Body of pancreas (tissue), 4 donors: Measurements from ENCODE around the gene ACP7. TPM values are rescaled to one million over a fixed set of nuclear protein-coding genes. Genes with fewer than 3 reads are reported as not detected.

ENCODE experiments used
- ATAC-seq: fragments of 150-250 bp; one replicate; pipeline ENCODE4 v1.9.1; 2016
- DNase-seq, 4 donors: peaks; one replicate each; pipeline ENCODE4 v3.0.0-alpha.2; 2019
- H3K27ac ChIP-seq, 4 donors: fragments of 200-600 bp; sonication (generic); 1 replicate in 3 of 4; 2 replicates in 1 of 4; pipeline versions ENCODE4 v1.5.1 to v1.6.1; 2016 to 2019; ENCODE audit warnings: mild to moderate bottlenecking in 1 of 4, mixed read lengths in 1 of 4, moderate library complexity in 1 of 4
- H3K27me3 ChIP-seq, 2 donors: fragments of 200-600 bp; sonication (generic); one replicate each; pipeline ENCODE4 v1.6.0; 2016; ENCODE audit warnings: mild to moderate bottlenecking in 1 of 2
- H3K36me3 ChIP-seq, 2 donors: fragments of 200-600 bp; sonication (generic); replicated peaks in 1 of 2; 2 replicates each; pipeline ENCODE4 v1.5.1; 2016; ENCODE audit warnings: low read depth in 2 of 2; ENCODE audit not compliant: insufficient read depth in 1 of 2
- H3K4me1 ChIP-seq: fragments of 200-600 bp; sonication (generic); one replicate; pipeline ENCODE4 v1.6.0; 2016
- H3K4me3 ChIP-seq, 2 donors: fragments of 200-600 bp; sonication (generic); 1 replicate in 1 of 2; 2 replicates in 1 of 2; pipeline ENCODE4 v1.5.1; 2016 to 2019
- H3K9me3 ChIP-seq, 3 donors: fragments of 200-600 bp; sonication (generic); 1 replicate in 2 of 3; 2 replicates in 1 of 3; pipeline ENCODE4 v1.5.1; 2016
- CTCF ChIP-seq, 7 experiments: fragments of 450-650 bp in 4 of 7; fragments of 200-600 bp in 3 of 7; sonication (generic) in 3 of 7; IDR thresholded peaks; one replicate each; pipeline ENCODE4 v1.5.1; 2016 to 2019; ENCODE audit warnings: antibody characterized with exemption in 7 of 7
- POLR2A ChIP-seq, 3 donors: fragments of 450-650 bp; IDR thresholded peaks; one replicate each; pipeline ENCODE4 v1.6.1; 2016; ENCODE audit warnings: antibody characterized with exemption in 3 of 3, mild to moderate bottlenecking in 2 of 3
- whole genome bisulfite sequencing, 2 donors: methylation state at CpG; one replicate each; pipeline ENCODE4 v1.1.5; 2017; 5-methylcytosine and 5-hydroxymethylcytosine counted together
- intact Hi-C: fragments of 100-400 bp; cut with DNase I; formaldehyde crosslinking; loops from one replicate; pipeline ENCODE4 v1.15.1; 2023
- total RNA-seq, 2 donors: library from RNA; depleted of rRNA; stranded (reverse); fragments of >200 nt; gene quantifications; one replicate each; pipeline ENCODE4 v1.1.0, GENCODE V29; 2016

Gene ACP7
- not detected for total RNA-seq

DNA sequence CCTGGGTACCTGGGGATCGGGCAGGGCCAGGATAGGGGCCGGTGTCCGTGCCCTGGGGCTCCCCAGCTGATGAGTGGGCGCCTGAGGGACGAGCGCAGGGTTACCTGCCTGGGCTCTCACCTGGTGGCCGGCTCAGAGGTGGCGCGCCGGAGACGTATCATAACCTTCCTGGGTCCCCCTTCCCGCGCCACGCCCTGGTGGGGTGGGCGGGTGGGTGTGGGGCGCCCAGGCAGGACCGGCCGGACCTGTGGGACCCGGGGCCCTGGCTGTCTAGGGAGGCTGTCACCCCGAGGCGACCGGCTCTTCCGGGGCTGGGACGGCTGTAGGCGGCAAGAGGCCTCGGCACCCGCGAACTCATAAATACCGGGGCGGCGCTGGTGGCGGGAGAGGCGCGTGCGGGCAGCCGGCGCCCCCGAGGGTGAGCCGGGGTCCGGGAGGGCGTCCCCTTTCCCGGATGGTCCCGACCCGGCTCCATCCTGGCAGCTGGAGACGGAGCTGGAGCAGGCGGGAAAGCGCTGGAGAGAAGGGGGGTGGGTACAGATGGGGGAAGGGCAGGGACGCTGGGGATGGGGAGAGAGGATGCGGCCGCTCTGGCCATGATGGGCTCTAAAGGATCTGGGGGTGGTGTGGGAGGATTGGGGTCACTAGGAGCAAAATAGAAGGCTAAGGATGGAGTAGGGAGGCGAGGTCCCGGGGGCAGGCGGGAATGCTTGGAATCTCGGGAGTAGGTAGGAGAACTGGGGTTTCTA, at the start of gene ACP7:
Gene ACP7 (plus strand): TSS at position 386 of the 749 bp plus-strand sequence. CDS start 902 bp downstream, outside the sequence.
- 6 to 11% methylated on average over 16 to 46 of the region's 54 CpGs for WGBS, 2 donors
- Histone ChIP-seq H3K27me3 (peaks cover 0 to 6% of the 10 kb centered on the region in 2 donors), H3K4me1 (peaks cover 10% of the 10 kb centered on the region), H3K9me3 (no peaks in the 10 kb centered on the region), H3K4me3 (no peak within 1 kb of the TSS), H3K27ac (no peak within 1 kb of the TSS), H3K36me3 (no peaks in the 10 kb centered on the region)
- intact Hi-C loops: no loop called here
- DNase-seq: peak in 3 of 4 donors; percentile 8 to 26 (median 24)
- ATAC-seq: peak; percentile 38
- TF ChIP-seq CTCF (IDR thresholded peaks at IDR 0.05) (no peak), POLR2A (IDR thresholded peaks at IDR 0.05) (no peak)

DNA sequence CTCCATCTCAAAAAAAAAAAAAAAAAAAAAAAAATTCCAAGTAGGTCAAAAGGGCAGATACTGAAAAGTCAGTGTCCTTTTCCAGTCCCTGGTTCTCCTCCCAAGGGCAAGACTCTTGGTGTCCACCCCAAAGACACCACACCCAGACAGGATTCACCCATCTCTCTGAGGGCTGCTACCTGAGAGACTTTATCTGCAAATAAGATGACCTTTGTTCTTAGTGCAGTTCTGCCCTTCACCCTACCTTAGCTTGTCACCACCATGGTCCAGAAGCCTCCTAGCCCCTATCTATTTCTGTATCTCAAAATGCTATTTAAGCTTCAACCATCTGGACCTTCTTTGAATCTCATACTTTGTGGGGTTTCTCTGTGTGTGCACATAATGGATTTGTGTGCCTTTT, 47.6 kb upstream of the ACP7 start:
- Histone ChIP-seq H3K27ac (no peak overlapping the region), H3K9me3 (no peaks in the 10 kb centered on the region), H3K36me3 (no peaks in the 10 kb centered on the region), H3K27me3 (no peaks in the 10 kb centered on the region), H3K4me1 (peaks cover 11% of the 10 kb centered on the region), H3K4me3 (no peak overlapping the region)
- TF ChIP-seq POLR2A (IDR thresholded peaks at IDR 0.05): no peak
- no peak for TF ChIP-seq CTCF (IDR thresholded peaks at IDR 0.05)
- intact Hi-C loops: no loop called here
- no peak for DNase-seq
- ATAC-seq: no peak

- Histone ChIP-seq H3K4me3 (no peak overlapping the region), H3K9me3 (no peaks in the 10 kb centered on the region), H3K36me3 (no peaks in the 10 kb centered on the region), H3K27ac (no peak overlapping the region), H3K27me3 (no peaks in the 10 kb centered on the region), H3K4me1 (peaks cover 5% of the 10 kb centered on the region)
- no peak for TF ChIP-seq POLR2A (IDR thresholded peaks at IDR 0.05)
- no peak for TF ChIP-seq CTCF (IDR thresholded peaks at IDR 0.05)
- ATAC-seq (no peak), DNase-seq (no peak)
- WGBS, 2 donors: 41 to 45% methylated on average over 2 of the region's 2 CpGs
- intact Hi-C loops: no loop called here
Measured at GRCh38 chr19:39037194-39037593, 47.0 kb upstream of the ACP7 start.

DNA sequence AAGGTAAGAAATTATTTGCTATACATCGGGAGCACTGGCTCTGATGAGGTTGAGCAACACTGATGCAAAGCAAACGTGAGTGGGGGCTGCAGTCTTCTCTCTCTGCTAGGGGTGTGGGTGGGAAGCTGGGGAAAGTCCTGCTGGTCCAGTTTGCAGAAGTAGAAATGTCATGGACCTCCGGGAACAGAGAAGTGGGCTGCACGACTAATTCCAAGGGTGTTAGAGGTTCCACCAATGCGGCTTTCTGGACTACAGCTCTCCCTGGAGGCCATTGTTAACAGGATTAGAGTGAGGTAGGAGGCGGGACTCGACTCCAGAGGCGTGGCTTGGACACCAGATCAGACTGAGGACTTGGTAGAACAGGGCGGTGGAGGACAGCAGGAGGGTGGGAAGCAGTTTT, 46.1 kb upstream of the ACP7 start:
- Histone ChIP-seq H3K4me1 (no peaks in the 10 kb centered on the region), H3K27me3 (no peaks in the 10 kb centered on the region), H3K36me3 (no peaks in the 10 kb centered on the region), H3K9me3 (no peaks in the 10 kb centered on the region), H3K4me3 (no peak overlapping the region), H3K27ac (no peak overlapping the region)
- intact Hi-C loops: no loop called here
- peak in 5 of 7 experiments; percentile 19 to 50 (median 41) for TF ChIP-seq CTCF (IDR thresholded peaks at IDR 0.05)
- TF ChIP-seq POLR2A (IDR thresholded peaks at IDR 0.05): no peak
- 5% methylated on average over 9 of the region's 9 CpGs for WGBS, 2 donors
- ATAC-seq (peak; percentile 77), DNase-seq (peak; percentile 52 to 79 (median 66))

DNA sequence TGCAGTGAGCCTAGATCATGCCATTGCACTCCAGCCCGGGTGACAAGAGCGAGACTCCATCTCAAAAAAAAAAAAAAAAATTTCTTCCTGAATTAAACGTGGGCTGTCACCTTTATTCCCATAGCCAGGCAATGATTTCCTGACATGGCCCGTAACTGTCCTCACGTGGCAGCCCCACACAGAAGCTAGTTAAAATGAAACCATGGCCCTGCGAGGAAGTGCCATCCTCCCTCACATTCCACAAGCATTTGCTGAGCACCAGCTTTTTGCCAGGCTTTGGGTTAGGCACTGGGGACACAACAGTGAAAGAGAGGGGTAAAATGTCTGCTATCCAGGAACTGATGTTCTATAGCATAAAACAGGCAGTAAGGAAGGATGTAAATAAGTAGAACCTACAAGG, 38.7 kb upstream of the ACP7 start:
- H3K27ac ChIP-seq: no peak overlapping the region

More for the DNA sequence above, 38.7 kb upstream of the ACP7 start:
- Histone ChIP-seq H3K36me3 (no peaks in the 10 kb centered on the region), H3K9me3 (no peaks in the 10 kb centered on the region), H3K27me3 (no peaks in the 10 kb centered on the region), H3K4me3 (no peak overlapping the region), H3K4me1 (no peaks in the 10 kb centered on the region)
- ATAC-seq (no peak), DNase-seq (no peak)
- intact Hi-C loops: no loop called here
- TF ChIP-seq POLR2A (IDR thresholded peaks at IDR 0.05) (no peak), CTCF (IDR thresholded peaks at IDR 0.05) (no peak)
- WGBS, 2 donors: 49 to 56% methylated on average over 6 of the region's 6 CpGs
